22Rv1 (cell line): ENCODE data around the gene KLRF2.

Experiments used
- CTCF ChIP-seq: fragments of 450-650 bp; IDR thresholded peaks from 2 replicates; pipeline ENCODE4 v1.5.1; 2017; ENCODE audit warnings: mild to moderate bottlenecking
- ZFX ChIP-seq: fragments of 450-650 bp; IDR thresholded peaks from 2 replicates; pipeline ENCODE4 v1.6.1; 2017; ENCODE audit warnings: antibody characterized with exemption, borderline replicate concordance

GRCh38 chr12:9872162-9872561 lies 9.1 kb upstream of the KLRF2 start:
- TF ChIP-seq CTCF (no peak), ZFX (no peak)
